Neutrophil (primary cell): Measurements from ENCODE around the gene ZCCHC8.

Experiments
- H3K27ac ChIP-seq: fragments of 200-600 bp; sonication (generic); 2 replicates; pipeline ENCODE4 v1.5.1; 2016; ENCODE audit warnings: mild to moderate bottlenecking, moderate library complexity
- H3K27me3 ChIP-seq: fragments of 200-600 bp; sonication (generic); 2 replicates; pipeline ENCODE4 v1.6.0; 2016; ENCODE audit warnings: mild to moderate bottlenecking
- H3K36me3 ChIP-seq: fragments of 200-600 bp; sonication (generic); 2 replicates; pipeline ENCODE4 v1.5.1; 2017
- H3K4me1 ChIP-seq, 2 experiments: fragments of 200-600 bp in 1 of 2; sonication (generic) in 1 of 2; 1 replicate in 1 of 2; 2 replicates in 1 of 2; pipeline versions ENCODE4 v1.5.1 to v1.6.1; 2013 to 2016; ENCODE audit warnings: low read depth in 1 of 2, low read length in 1 of 2, mild to moderate bottlenecking in 1 of 2, moderate library complexity in 1 of 2; ENCODE audit not compliant: control insufficient read depth in 1 of 2, insufficient read depth in 1 of 2
- H3K4me3 ChIP-seq, 2 experiments: fragments of 200-600 bp in 1 of 2; sonication (generic) in 1 of 2; 1 replicate in 1 of 2; 2 replicates in 1 of 2; pipeline ENCODE4 v1.5.1; 2013 to 2016; ENCODE audit warnings: low read depth in 1 of 2, low read length in 1 of 2, mild to moderate bottlenecking in 1 of 2, moderate library complexity in 1 of 2
- H3K9me3 ChIP-seq: fragments of 200-600 bp; sonication (generic); 2 replicates; pipeline ENCODE4 v1.5.1; 2016
- CTCF ChIP-seq: fragments of 200-600 bp; sonication (generic); IDR thresholded peaks from 2 replicates; pipeline ENCODE4 v1.5.1; 2016; ENCODE audit warnings: antibody characterized with exemption

The ZCCHC8 gene

GRCh38 chr12:122537021-122537420, 36.3 kb upstream of the ZCCHC8 start:
- no peaks in the 10 kb centered on the region for H3K27me3 ChIP-seq
- H3K27ac ChIP-seq, result no peak overlapping the region
- no peaks in the 10 kb centered on the region for H3K4me1 ChIP-seq
- H3K9me3 ChIP-seq, result no peaks in the 10 kb centered on the region
- H3K4me3 ChIP-seq, result no peak overlapping the region
- TF ChIP-seq CTCF, result no peak
- peaks cover 6% of the 10 kb centered on the region for H3K36me3 ChIP-seq

GRCh38 chr12:122533856-122534255, 33.1 kb upstream of the ZCCHC8 start:
- Histone ChIP-seq H3K27me3 (no peaks in the 10 kb centered on the region), H3K4me3 (no peak overlapping the region), H3K36me3 (peaks cover 6% of the 10 kb centered on the region), H3K27ac (no peak overlapping the region), H3K4me1 (no peaks in the 10 kb centered on the region), H3K9me3 (no peaks in the 10 kb centered on the region)
- no peak for TF ChIP-seq CTCF

- TF ChIP-seq CTCF, result no peak
- H3K27me3 ChIP-seq, result no peaks in the 10 kb centered on the region
- peaks cover 7% of the 10 kb centered on the region for H3K36me3 ChIP-seq
- H3K27ac ChIP-seq, result no peak overlapping the region
- no peak overlapping the region for H3K4me3 ChIP-seq
- no peaks in the 10 kb centered on the region for H3K9me3 ChIP-seq
- peaks cover 26 to 33% of the 10 kb centered on the region in 2 experiments for H3K4me1 ChIP-seq
These were observed 28.3 kb upstream of the ZCCHC8 start for GRCh38 chr12:122528992-122529391.

GRCh38 chr12:122528582-122528981, 27.9 kb upstream of the ZCCHC8 start:
- no peak overlapping the region for H3K27ac ChIP-seq
- no peak overlapping the region for H3K4me3 ChIP-seq
- H3K27me3 ChIP-seq, result no peaks in the 10 kb centered on the region
- H3K36me3 ChIP-seq, result peaks cover 7% of the 10 kb centered on the region
- no peaks in the 10 kb centered on the region for H3K9me3 ChIP-seq
- H3K4me1 ChIP-seq, result peaks cover 29 to 37% of the 10 kb centered on the region in 2 experiments
- no peak for TF ChIP-seq CTCF

GRCh38 chr12:122527478-122527944, 26.8 kb upstream of the ZCCHC8 start:
- Histone ChIP-seq H3K9me3 (no peaks in the 10 kb centered on the region), H3K4me1 (peaks cover 37 to 47% of the 10 kb centered on the region in 2 experiments), H3K27ac (peak overlapping the region; percentile 99), H3K36me3 (peaks cover 7% of the 10 kb centered on the region), H3K4me3 (peak overlapping the region; percentile 61 to 88), H3K27me3 (no peaks in the 10 kb centered on the region)
- no peak for TF ChIP-seq CTCF
